Osteocyte (in vitro differentiated cells): ENCODE measurements around the gene PLEKHA3. TPM values are rescaled to one million over a fixed set of nuclear protein-coding genes. Genes with fewer than 3 reads are reported as not detected.
"Not testable (repeated sequence)": the region's sequence is repeated elsewhere in the genome, so short reads cannot be mapped to it uniquely, and the experiment has no call there.

Experiments
- DNase-seq: peaks from one replicate; pipeline ENCODE4 v3.0.0; 2021; ENCODE audit warnings: mixed read lengths; ENCODE audit not compliant: unreplicated experiment; ENCODE audit errors: extremely low spot score
- H3K27ac Mint-ChIP-seq: one replicate; pipeline ENCODE4 v1.8.0; 2021; ENCODE audit warnings: mild to moderate bottlenecking, mixed read lengths; ENCODE audit not compliant: unreplicated experiment
- H3K27me3 Mint-ChIP-seq: one replicate; pipeline ENCODE4 v1.8.0; 2021; ENCODE audit warnings: mixed read lengths; ENCODE audit not compliant: unreplicated experiment
- H3K36me3 Mint-ChIP-seq: one replicate; pipeline ENCODE4 v1.8.0; 2021; ENCODE audit warnings: mixed read lengths; ENCODE audit not compliant: unreplicated experiment
- H3K4me1 Mint-ChIP-seq: one replicate; pipeline ENCODE4 v1.8.0; 2021; ENCODE audit warnings: mixed read lengths; ENCODE audit not compliant: unreplicated experiment
- H3K4me3 Mint-ChIP-seq: one replicate; pipeline ENCODE4 v1.8.0; 2021; ENCODE audit warnings: mild to moderate bottlenecking, moderate library complexity, mixed read lengths; ENCODE audit not compliant: unreplicated experiment
- H3K9me3 Mint-ChIP-seq: one replicate; pipeline ENCODE4 v1.8.0; 2021; ENCODE audit warnings: mixed read lengths; ENCODE audit not compliant: unreplicated experiment
- total RNA-seq: library from RNA; stranded (reverse); gene quantifications from 2 replicates; pipeline ENCODE4 v1.2.1, GENCODE V29; 2021
- TF ChIP-seq, protein P1 (sequence below): fragments of 200-600 bp; sonication (generic); IDR thresholded peaks from 2 replicates; pipeline ENCODE4 v1.5.0; 2021; ENCODE audit warnings: antibody characterized with exemption, mild to moderate bottlenecking, moderate library complexity

The PLEKHA3 gene
- total RNA-seq, 1 donor from 2014 or later = 29.1 TPM

DNA sequence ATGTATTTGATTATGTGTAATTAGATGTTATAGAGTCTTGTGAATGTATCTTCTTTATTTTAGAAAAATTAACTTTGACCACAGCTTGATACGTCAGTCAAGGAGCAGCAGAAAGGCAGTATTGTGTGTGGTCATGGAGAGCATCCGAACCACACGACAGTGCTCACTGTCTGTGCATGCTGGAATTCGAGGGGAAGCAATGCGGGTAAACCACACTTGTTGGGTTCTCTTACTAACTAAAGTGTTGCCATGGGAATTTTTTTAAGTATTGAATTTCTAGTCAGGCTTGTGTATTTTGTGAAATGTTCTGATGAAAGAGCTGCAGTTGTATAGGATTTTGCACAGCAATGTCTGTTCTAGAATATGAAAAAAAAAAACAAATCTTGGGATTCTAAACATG is 24.3 kb upstream of the PLEKHA3 start:
- Mint-ChIP-seq H3K4me1 (peaks cover 10% of the 10 kb centered on the region), H3K27ac (no peak overlapping the region), H3K27me3 (no peaks in the 10 kb centered on the region), H3K4me3 (no peak overlapping the region), H3K36me3 (no peaks in the 10 kb centered on the region), H3K9me3 (no peaks in the 10 kb centered on the region)
- TF ChIP-seq, protein P1, sequence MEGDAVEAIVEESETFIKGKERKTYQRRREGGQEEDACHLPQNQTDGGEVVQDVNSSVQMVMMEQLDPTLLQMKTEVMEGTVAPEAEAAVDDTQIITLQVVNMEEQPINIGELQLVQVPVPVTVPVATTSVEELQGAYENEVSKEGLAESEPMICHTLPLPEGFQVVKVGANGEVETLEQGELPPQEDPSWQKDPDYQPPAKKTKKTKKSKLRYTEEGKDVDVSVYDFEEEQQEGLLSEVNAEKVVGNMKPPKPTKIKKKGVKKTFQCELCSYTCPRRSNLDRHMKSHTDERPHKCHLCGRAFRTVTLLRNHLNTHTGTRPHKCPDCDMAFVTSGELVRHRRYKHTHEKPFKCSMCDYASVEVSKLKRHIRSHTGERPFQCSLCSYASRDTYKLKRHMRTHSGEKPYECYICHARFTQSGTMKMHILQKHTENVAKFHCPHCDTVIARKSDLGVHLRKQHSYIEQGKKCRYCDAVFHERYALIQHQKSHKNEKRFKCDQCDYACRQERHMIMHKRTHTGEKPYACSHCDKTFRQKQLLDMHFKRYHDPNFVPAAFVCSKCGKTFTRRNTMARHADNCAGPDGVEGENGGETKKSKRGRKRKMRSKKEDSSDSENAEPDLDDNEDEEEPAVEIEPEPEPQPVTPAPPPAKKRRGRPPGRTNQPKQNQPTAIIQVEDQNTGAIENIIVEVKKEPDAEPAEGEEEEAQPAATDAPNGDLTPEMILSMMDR = no peak
- DNase-seq = no peak

DNA sequence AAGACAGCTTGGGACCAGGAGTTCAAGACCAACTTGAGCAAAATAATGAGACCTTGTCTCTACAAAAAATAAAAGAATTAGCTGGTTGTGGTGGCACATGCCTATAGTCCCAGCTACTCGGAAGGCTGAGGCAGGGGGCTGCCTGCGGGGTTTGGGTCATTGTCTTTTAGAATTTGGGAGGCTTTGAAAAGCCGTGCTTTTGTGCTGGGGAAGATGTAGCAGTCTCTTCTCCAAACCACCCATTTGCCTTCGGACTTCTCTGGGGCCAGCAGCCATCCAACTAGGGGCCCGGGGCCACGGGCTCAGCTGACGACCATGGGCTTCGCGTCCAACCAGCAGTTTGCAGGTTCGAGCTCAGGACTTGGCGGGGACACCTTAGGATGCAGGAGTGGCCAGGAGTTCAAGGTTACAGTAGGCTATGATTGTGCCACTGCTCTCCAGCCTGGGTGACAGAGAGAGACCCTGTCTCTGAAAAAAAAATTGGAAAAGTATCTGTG is 22.8 kb upstream of the PLEKHA3 start:
- H3K36me3 Mint-ChIP-seq = no peaks in the 10 kb centered on the region
- TF ChIP-seq, protein P1 = no peak
- H3K4me1 Mint-ChIP-seq = no peaks in the 10 kb centered on the region
- no peaks in the 10 kb centered on the region for H3K27me3 Mint-ChIP-seq
- no peak for DNase-seq
- no peak overlapping the region for H3K27ac Mint-ChIP-seq
- no peak overlapping the region for H3K4me3 Mint-ChIP-seq
- H3K9me3 Mint-ChIP-seq = no peaks in the 10 kb centered on the region

DNA sequence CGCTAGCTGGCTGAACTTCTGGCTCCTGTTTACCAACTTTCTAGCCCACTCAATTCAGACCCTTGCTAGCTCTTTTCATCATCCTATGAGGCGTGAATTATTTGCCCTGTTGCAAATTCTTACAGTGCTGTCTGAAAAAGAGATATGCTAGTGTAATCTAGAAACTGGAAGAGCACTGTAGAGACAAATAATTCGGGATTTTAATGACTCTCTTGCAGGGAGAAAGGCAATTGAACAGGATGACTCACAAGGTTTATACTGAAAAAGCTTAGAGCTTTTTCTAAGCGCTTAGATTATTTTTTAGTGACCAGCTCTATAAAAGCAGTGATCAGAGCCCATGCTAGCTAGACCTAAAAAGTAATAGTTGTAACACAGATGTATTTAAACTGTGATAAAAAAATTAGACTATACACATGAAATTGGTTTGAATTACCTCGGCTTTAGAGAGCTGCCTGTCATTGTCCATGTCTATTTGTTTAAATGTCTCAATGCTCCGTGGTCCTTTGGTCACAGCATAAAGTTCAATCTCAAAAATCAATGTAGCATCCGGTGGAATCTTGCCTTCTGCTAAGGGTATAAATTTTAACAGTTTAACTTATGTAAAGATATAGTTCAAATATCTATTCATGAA is 10.9 kb upstream of the PLEKHA3 start:
- Mint-ChIP-seq H3K27me3 (no peaks in the 10 kb centered on the region), H3K4me1 (peaks cover 10% of the 10 kb centered on the region), H3K27ac (no peak overlapping the region), H3K36me3 (peaks cover 14% of the 10 kb centered on the region), H3K4me3 (no peak overlapping the region), H3K9me3 (no peaks in the 10 kb centered on the region)
- DNase-seq = no peak
- TF ChIP-seq, protein P1 = no peak

DNA sequence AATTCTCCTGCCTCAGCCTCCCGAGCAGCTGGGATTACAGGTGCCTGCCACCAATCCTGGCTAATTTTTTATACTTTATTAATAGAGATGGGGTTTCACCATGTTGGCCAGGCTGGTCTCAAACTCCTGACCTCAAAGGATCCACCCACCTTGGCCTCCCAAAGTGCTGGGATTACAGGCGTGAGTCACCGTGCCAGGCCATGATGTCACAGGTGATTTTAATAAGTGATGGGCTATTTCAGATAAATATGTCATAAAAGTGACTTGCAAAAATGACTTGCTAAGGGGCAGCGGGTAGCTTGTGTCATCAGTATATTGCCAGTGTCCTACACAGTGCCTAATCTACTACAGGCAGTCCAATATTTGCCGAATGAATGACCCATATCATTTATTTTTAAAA is 8.9 kb upstream of the PLEKHA3 start:
- H3K27me3 Mint-ChIP-seq, H3K9me3 Mint-ChIP-seq, H3K4me3 Mint-ChIP-seq, H3K27ac Mint-ChIP-seq, DNase-seq, H3K36me3 Mint-ChIP-seq: not testable (repeated sequence)
- H3K4me1 Mint-ChIP-seq = peaks cover 19% of the 10 kb centered on the region

DNA sequence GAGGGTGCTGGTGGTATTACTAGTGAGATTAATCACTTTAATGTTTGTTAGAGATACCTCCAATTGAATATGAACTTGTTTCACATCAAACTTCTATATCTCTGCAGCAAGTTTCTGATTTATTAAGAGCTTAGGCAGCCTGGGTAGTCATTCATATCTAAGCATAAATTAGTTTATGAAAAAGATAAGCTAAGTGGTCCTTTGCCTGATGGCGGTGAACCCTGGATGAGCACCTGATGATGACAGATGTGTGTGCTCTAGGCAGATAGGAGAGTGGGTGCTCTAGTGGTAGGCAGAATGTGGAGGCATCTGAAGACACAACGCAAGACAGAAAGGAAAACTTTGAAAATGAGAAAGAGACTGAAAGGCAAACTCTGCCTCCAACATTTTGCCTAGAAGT is 6.9 kb upstream of the PLEKHA3 start:
- no peak overlapping the region for H3K4me3 Mint-ChIP-seq
- TF ChIP-seq, protein P1 = no peak
- H3K36me3 Mint-ChIP-seq = peaks cover 2% of the 10 kb centered on the region
- H3K9me3 Mint-ChIP-seq = no peaks in the 10 kb centered on the region
- DNase-seq = no peak
- peaks cover 30% of the 10 kb centered on the region for H3K4me1 Mint-ChIP-seq
- no peak overlapping the region for H3K27ac Mint-ChIP-seq
- H3K27me3 Mint-ChIP-seq = no peaks in the 10 kb centered on the region
